Fibroblast of villous mesenchyme (primary cell): ENCODE results near the gene CKB. TPM values are rescaled to one million over a fixed set of nuclear protein-coding genes. Genes with fewer than 3 reads are reported as not detected.

Experiments used
- DNase-seq: peaks from one replicate; pipeline ENCODE4 v3.0.0-alpha.2; 2010; ENCODE audit warnings: low read depth
- H3K4me3 ChIP-seq: 2 replicates; pipeline ENCODE4 v1.5.1; 2011; ENCODE audit warnings: low read depth, mild to moderate bottlenecking, low read length
- total RNA-seq: library from RNA; depleted of rRNA; stranded (reverse); fragments of >200 nt; gene quantifications from 2 replicates; pipeline ENCODE4 v1.2.3, GENCODE V29; 2012
- TF ChIP-seq, protein P1 (sequence below): IDR thresholded peaks from 2 replicates; pipeline ENCODE4 v1.5.1; 2012; ENCODE audit warnings: low read depth, mild to moderate bottlenecking, low read length; ENCODE audit not compliant: insufficient read depth

Gene CKB
- total RNA-seq, 1 donor = 17.7 TPM

DNA sequence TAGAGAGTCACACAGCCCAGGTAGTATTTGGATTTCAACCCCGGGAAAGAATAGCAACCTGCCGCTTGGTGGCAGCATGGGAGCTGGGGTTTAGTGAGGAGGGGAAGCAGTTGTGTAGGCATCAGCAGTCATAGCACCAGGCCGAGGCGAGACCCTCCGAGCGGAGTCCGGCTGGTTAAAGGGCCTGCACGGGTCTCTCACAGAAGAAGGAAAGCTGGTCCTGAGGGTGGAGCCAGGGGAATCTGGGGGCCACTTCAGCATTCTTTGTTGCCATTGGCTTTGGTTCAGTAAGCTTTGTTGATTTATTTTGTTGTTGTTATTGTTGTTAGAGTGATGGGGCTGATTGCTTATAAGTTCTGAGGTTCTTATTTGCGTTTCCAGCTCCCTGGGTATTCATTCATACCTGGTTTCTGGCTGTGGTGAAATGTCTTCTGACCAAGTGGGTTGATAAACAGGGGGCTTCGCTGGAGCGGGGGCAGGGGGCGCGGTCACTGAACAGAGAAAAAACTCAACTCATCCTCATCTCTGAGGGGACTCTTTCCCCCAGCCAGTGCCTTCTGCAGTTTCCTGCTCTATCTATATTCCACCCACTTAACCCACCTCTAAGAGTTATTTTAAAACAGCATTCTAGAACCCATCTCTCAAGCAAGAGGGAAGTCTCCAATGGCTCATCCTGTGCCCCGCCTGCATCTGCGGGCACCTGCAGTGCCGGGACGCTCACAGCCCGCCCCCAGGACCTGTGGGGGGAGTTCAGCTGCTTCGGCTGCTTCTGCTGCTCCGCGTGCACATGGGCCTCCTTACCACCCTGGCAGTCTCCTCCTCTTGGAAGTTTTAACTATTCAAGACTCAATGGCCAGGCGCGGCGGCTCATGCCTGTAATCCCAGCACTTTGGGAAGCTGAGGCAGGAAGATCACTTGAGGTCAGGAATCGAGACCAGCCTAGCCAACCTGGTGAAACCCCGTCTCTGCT lies 11.6 kb downstream of the CKB start:
- H3K4me3 ChIP-seq = no peak overlapping the region
- DNase-seq = no peak
- TF ChIP-seq, protein P1, sequence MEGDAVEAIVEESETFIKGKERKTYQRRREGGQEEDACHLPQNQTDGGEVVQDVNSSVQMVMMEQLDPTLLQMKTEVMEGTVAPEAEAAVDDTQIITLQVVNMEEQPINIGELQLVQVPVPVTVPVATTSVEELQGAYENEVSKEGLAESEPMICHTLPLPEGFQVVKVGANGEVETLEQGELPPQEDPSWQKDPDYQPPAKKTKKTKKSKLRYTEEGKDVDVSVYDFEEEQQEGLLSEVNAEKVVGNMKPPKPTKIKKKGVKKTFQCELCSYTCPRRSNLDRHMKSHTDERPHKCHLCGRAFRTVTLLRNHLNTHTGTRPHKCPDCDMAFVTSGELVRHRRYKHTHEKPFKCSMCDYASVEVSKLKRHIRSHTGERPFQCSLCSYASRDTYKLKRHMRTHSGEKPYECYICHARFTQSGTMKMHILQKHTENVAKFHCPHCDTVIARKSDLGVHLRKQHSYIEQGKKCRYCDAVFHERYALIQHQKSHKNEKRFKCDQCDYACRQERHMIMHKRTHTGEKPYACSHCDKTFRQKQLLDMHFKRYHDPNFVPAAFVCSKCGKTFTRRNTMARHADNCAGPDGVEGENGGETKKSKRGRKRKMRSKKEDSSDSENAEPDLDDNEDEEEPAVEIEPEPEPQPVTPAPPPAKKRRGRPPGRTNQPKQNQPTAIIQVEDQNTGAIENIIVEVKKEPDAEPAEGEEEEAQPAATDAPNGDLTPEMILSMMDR = no peak

DNA sequence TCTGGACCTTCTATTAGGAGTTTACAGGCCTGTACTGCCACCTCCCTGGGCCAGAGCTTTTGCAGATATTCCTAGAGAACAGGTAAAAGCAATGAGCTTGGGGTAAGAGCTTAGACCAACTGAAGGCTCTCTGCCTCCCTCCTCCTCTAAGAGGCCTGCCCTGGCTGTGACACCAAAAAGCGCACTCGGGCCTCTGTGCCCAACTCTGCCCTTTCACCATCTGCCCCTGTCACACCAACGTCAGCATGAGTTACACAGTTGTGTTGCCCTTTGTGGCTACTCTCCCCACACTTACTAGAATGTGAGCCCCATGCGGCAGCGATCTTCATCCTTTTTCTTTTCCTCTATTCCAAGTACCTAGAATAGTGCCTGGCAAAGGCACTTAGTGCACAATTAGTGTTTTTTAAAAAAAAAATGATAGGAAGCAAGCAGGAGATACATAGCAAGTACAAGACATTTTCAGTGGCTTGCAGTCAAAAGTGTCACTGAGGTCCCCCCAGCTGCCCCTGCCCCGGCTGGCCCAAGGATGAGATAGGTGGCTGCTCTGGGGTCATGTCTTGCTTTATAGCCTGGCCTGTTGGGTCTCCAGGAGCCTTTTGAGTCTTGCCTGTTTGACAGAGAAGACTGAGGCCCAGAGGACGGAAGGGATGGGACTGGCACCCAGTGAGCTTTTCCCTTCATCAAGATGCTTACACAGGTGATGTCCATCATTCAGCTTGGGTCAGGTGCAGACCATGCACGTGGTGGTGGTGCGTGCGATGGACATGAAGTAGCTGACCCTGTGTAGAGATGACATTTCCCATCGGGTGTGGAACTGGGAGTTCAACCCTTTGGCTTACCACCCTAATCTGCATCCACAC lies 12.5 kb downstream of the CKB start:
- TF ChIP-seq, protein P1 = no peak
- no peak overlapping the region for H3K4me3 ChIP-seq
- DNase-seq = no peak

DNA sequence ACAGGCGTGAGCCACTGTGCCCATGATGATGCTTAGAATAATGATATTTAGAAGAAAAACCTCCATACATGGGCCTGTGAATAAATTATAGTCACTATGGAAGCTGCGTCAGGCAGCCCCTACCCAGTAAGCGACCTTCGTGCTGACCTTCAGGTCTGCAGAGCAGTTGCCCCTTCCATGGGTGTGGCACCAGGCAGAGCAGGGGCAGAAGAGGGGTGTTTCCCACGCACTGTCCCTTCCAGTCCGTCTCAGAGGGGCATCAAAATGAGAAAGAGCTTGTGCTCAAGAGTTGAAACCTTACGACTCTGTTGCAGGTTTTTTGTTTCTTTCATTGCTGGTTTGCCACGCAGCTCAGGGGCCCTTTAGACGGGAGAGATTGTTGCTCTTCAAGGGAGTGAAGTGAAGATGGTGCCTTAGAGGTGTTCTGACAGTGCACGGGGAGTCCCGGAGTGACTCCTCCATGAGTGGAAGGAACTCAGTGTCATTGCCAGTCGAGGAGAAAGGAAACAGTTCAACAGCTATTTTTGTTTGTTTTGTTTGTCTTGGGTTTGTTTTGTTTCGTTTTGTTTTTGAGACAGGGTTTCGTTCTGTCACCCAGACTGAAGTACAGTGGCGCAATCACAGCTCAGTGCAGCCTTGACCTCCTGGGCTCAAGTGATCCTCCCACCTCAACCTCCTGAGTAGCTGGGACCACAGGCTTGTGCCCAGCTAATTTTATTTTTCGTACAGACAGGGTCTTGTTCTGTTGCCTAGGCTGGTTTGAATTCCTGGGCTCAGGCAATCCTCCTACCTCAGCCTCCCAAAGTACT lies 13.9 kb downstream of the CKB start:
- no peak overlapping the region for H3K4me3 ChIP-seq
- DNase-seq = peak; percentile 58
- TF ChIP-seq, protein P1 = no peak

DNA sequence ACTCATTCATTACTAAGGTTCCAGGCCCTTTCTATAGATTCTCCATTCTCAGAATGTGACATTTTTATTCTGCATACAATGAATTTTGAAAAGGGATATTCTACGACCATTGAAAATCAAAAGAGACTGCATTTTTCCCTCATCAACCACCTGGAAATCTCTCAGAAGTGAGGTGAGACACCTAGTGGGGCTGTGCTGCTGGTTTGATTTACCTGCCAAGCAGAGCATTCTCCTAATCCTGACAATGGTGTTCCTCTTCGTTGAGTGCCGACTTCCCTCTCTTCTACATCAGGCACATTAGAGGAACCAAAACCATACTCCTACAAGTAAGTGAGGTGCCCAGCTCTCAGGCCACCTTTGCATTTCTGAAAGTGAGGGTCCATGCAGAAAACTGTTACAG lies 14.9 kb downstream of the CKB start:
- H3K4me3 ChIP-seq = no peak overlapping the region
- DNase-seq = no peak
- TF ChIP-seq, protein P1 = no peak

DNA sequence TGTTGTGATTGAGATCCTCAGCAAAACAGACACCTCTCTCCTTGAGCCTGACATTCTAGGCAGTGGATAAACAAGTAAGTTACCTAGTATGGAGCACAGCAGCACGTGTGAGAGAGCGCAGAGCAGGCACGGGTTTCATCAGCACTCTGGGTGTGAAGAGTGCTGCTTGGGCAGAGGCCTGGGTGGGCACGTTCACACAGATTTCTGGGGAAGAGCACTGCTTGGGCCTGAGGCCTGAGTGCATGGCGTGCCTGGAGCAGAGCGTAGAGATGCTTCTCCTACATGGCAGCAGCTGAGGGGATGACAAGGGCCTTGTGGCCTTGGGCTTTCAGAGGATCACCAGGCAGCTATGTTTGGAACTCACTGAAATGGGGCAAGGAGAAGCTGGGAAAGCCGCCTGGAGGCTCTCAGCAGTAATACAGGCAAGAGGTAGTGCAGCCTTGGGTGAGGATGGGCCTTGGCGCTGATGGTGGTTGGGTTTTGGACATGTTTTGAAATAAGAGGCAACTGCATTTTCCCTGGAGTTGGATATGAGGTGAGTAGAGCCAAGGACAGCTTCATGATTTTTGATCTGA lies 17.6 kb downstream of the CKB start:
- DNase-seq = no peak
- TF ChIP-seq, protein P1 = no peak
- H3K4me3 ChIP-seq = no peak overlapping the region

DNA sequence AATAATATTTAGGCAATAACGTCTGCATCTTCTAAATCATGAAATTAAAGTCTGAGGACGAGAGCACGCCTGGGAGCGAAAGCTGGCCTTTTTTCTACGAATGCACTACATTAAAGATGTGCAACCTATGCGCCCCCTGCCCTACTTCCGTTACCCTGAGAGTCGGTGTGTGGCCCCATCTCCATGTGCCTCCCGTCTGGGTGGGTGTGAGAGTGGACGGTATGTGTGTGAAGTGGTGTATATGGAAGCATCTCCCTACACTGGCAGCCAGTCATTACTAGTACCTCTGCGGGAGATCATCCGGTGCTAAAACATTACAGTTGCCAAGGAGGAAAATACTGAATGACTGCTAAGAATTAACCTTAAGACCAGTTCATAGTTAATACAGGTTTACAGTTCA lies 19.3 kb downstream of the CKB start:
- no peak for DNase-seq
- H3K4me3 ChIP-seq = no peak overlapping the region
- TF ChIP-seq, protein P1 = no peak
